Measurements from ENCODE around the gene VEGFA.

Gene VEGFA

DNA sequence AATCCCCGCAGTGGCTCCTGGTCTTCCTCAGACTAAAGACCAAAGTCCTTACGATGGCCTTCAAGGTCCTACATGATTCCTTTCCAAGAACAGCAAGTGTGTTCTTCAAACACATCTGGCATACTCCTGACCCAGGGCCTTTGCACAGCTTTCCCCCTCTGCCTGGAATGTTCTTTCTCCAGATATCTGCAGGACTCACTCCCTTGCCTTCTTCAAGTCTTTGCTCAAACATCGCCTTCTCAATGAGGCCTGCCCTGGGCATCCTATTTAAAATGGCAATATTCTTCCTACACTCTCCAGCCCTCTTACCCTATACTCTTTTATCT, 30.2 kb downstream of the VEGFA start:
- TF ChIP-seq, protein P1, sequence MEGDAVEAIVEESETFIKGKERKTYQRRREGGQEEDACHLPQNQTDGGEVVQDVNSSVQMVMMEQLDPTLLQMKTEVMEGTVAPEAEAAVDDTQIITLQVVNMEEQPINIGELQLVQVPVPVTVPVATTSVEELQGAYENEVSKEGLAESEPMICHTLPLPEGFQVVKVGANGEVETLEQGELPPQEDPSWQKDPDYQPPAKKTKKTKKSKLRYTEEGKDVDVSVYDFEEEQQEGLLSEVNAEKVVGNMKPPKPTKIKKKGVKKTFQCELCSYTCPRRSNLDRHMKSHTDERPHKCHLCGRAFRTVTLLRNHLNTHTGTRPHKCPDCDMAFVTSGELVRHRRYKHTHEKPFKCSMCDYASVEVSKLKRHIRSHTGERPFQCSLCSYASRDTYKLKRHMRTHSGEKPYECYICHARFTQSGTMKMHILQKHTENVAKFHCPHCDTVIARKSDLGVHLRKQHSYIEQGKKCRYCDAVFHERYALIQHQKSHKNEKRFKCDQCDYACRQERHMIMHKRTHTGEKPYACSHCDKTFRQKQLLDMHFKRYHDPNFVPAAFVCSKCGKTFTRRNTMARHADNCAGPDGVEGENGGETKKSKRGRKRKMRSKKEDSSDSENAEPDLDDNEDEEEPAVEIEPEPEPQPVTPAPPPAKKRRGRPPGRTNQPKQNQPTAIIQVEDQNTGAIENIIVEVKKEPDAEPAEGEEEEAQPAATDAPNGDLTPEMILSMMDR (IDR thresholded peaks at IDR 0.05): no peak
- H3K36me3 ChIP-seq: no peaks in the 10 kb centered on the region
- peaks cover 98 to 100% of the 10 kb centered on the region in 2 experiments for H3K4me1 ChIP-seq (ENCODE audit: control insufficient read depth in 1 of 2, insufficient read depth in 1 of 2, low read depth in 1 of 2, low read length in 1 of 2)
- peak overlapping the region; percentile 15 to 42 for H3K4me3 ChIP-seq (ENCODE audit: low read depth in 1 of 2, low read length in 1 of 2)
- H3K9me3 ChIP-seq: no peaks in the 10 kb centered on the region
- H3K27ac ChIP-seq: peak overlapping the region; percentile 90
- H3K27me3 ChIP-seq: no peaks in the 10 kb centered on the region

GRCh38 chr6:43800746-43801494, 30.9 kb downstream of the VEGFA start:
- TF ChIP-seq, protein P1 (IDR thresholded peaks at IDR 0.05): no peak
- Histone ChIP-seq H3K27ac (peak overlapping the region; percentile 90), H3K4me3 (ENCODE audit: low read depth in 1 of 2, low read length in 1 of 2) (no peak overlapping the region), H3K27me3 (no peaks in the 10 kb centered on the region), H3K36me3 (no peaks in the 10 kb centered on the region), H3K9me3 (no peaks in the 10 kb centered on the region), H3K4me1 (ENCODE audit: control insufficient read depth in 1 of 2, insufficient read depth in 1 of 2, low read depth in 1 of 2, low read length in 1 of 2) (peaks cover 91 to 96% of the 10 kb centered on the region in 2 experiments)

GRCh38 chr6:43801495-43802181, 31.6 kb downstream of the VEGFA start:
- peaks cover 84 to 89% of the 10 kb centered on the region in 2 experiments for H3K4me1 ChIP-seq (ENCODE audit: control insufficient read depth in 1 of 2, insufficient read depth in 1 of 2, low read depth in 1 of 2, low read length in 1 of 2)
- peak overlapping the region; percentile 90 for H3K27ac ChIP-seq
- no peak overlapping the region for H3K4me3 ChIP-seq (ENCODE audit: low read depth in 1 of 2, low read length in 1 of 2)
- no peaks in the 10 kb centered on the region for H3K27me3 ChIP-seq
- no peaks in the 10 kb centered on the region for H3K9me3 ChIP-seq
- H3K36me3 ChIP-seq: no peaks in the 10 kb centered on the region
- TF ChIP-seq, protein P1 (IDR thresholded peaks at IDR 0.05): no peak

DNA sequence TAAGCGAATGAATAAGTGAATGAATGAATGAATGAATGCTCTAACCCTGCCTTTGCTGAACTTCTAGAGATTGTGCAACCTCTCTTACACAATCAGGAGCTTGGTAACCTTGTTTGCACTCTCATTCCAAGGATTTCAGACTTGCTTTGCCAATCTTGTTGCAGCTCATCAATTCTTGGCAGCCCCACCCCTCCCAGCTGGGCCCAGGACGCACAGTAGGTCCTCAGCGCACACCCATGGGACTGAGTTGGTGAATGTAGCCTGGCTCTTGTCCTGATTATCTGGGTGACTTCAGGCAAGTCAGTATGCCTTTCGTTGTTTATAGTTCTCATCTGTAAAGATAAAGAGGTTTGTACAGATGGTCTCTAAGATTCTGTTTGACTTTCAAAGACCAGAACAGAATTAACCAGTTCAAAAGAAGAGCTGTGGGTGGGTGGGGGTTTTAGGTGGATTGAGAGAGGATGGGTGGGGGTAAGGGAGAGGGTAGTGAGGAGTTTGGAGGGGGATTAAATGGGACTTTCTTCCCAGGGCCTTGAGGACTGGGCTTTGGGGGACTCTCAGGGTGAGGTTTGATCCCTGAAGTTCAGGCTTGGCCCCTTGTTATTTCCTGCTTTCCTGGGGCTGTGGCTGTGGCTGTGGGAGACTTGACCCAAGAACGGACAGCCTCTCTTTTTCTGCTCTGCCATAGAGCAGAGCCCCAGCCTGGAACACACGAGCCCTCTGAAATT, 33.2 kb downstream of the VEGFA start:
- no peaks in the 10 kb centered on the region for H3K9me3 ChIP-seq
- TF ChIP-seq, protein P1 (IDR thresholded peaks at IDR 0.05): no peak
- H3K27me3 ChIP-seq: no peaks in the 10 kb centered on the region
- no peak overlapping the region for H3K4me3 ChIP-seq (ENCODE audit: low read depth in 1 of 2, low read length in 1 of 2)
- H3K27ac ChIP-seq: peak overlapping the region; percentile 90
- no peaks in the 10 kb centered on the region for H3K36me3 ChIP-seq
- H3K4me1 ChIP-seq (ENCODE audit: control insufficient read depth in 1 of 2, insufficient read depth in 1 of 2, low read depth in 1 of 2, low read length in 1 of 2): peaks cover 73% of the 10 kb centered on the region in 2 experiments

DNA sequence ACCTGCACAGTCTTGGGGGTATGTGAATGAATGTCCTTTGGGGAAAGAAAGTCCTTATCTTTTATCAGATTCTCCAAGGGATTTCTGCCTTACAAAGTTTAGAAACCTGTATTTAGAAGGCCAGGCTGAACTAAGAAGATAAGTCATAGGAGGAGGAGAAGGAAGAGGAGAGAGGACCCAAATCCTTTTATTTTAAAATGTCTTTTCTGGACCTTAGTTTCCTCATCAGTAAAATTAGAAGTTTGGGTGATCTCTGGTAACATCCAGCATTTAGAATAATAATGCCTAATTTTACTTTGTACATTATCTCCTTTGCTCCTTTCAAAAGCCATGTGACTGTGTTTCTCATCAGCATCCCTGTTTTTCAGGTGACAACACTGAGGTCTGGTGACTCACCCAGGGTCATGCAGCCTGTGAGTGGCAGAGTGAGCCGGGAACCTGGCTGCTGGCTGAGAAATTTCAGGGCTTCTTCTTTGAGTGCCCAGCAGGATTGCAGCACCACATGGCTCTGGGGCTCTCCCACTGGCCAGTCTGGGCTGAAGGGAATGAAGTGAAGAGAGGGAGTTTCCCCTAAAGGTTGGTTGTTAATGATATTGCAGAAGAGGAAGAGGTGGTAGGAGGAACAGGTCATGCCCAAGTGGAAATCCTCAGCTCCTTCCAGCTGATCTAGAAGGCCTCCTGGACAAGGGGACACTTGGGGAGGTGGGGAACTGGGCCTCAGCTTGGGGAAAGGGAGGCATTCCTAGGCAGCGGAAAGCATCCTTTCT, 34.0 kb downstream of the VEGFA start:
- Histone ChIP-seq H3K27ac (peak overlapping the region; percentile 90), H3K4me3 (ENCODE audit: low read depth in 1 of 2, low read length in 1 of 2) (peak overlapping the region in 1 of 2 experiments; percentile 24), H3K27me3 (no peaks in the 10 kb centered on the region), H3K36me3 (no peaks in the 10 kb centered on the region), H3K9me3 (no peaks in the 10 kb centered on the region), H3K4me1 (ENCODE audit: control insufficient read depth in 1 of 2, insufficient read depth in 1 of 2, low read depth in 1 of 2, low read length in 1 of 2) (peaks cover 65 to 66% of the 10 kb centered on the region in 2 experiments)
- TF ChIP-seq, protein P1 (IDR thresholded peaks at IDR 0.05): no peak
